Cardiac muscle cell (in vitro differentiated cells and primary cell): ENCODE data around the gene ZNF747. TPM values are rescaled to one million over a fixed set of nuclear protein-coding genes. Genes with fewer than 3 reads are reported as not detected.

Experiments
- DNase-seq, 2 donors: peaks; one replicate each; pipeline versions ENCODE4 v3.0.0 to v3.0.0-alpha.2; 2010 to 2017; ENCODE audit warnings: low read depth in 1 of 2, low spot score in 1 of 2
- H3K27ac ChIP-seq: fragments of 200-600 bp; sonication (generic); 2 replicates; pipeline ENCODE4 v1.5.1; 2016
- H3K27me3 ChIP-seq: fragments of 200-600 bp; sonication (generic); 2 replicates; pipeline ENCODE4 v1.6.0; 2016; ENCODE audit warnings: control low read depth
- H3K36me3 ChIP-seq: fragments of 200-600 bp; sonication (generic); 2 replicates; pipeline ENCODE4 v1.5.1; 2016; ENCODE audit warnings: control low read depth
- H3K4me1 ChIP-seq: fragments of 200-600 bp; sonication (generic); 2 replicates; pipeline ENCODE4 v1.8.1; 2017; ENCODE audit warnings: low read depth, mild to moderate bottlenecking, mixed run types
- H3K4me3 ChIP-seq: fragments of 200-600 bp; sonication (generic); 2 replicates; pipeline ENCODE4 v1.5.1; 2016; ENCODE audit warnings: mild to moderate bottlenecking
- H3K9me3 ChIP-seq: fragments of 200-600 bp; sonication (generic); 2 replicates; pipeline ENCODE4 v1.5.1; 2017; ENCODE audit warnings: low read depth, mild to moderate bottlenecking, control low read depth
- polyA plus RNA-seq: library from polyadenylated mRNA; unstranded; fragments of >200 nt; fragmentation: Nextera tagmentation; extraction: Ambion mirVana; gene quantifications from 2 replicates; pipeline ENCODE4 v1.2.1, GENCODE V29; 2016
- total RNA-seq: library from RNA; depleted of rRNA; stranded (reverse); fragments of >200 nt; gene quantifications from 2 replicates; pipeline ENCODE4 v1.2.3, GENCODE V29; 2016
- TF ChIP-seq, protein P1 (sequence below): IDR thresholded peaks from 2 replicates; pipeline ENCODE4 v1.5.1; 2012; ENCODE audit warnings: low read depth, mild to moderate bottlenecking, low read length

The ZNF747 gene
- total and polyA plus RNA-seq, 2 experiments from 2014 or later: 12.7 to 17.7 TPM

GRCh38 chr16:30561089-30561816, 26.6 kb upstream of the ZNF747 start:
- Histone ChIP-seq H3K4me1 (peaks cover 7% of the 10 kb centered on the region), H3K36me3 (no peaks in the 10 kb centered on the region), H3K9me3 (no peaks in the 10 kb centered on the region), H3K4me3 (no peak overlapping the region), H3K27ac (no peak overlapping the region), H3K27me3 (no peaks in the 10 kb centered on the region)
- TF ChIP-seq, protein P1, sequence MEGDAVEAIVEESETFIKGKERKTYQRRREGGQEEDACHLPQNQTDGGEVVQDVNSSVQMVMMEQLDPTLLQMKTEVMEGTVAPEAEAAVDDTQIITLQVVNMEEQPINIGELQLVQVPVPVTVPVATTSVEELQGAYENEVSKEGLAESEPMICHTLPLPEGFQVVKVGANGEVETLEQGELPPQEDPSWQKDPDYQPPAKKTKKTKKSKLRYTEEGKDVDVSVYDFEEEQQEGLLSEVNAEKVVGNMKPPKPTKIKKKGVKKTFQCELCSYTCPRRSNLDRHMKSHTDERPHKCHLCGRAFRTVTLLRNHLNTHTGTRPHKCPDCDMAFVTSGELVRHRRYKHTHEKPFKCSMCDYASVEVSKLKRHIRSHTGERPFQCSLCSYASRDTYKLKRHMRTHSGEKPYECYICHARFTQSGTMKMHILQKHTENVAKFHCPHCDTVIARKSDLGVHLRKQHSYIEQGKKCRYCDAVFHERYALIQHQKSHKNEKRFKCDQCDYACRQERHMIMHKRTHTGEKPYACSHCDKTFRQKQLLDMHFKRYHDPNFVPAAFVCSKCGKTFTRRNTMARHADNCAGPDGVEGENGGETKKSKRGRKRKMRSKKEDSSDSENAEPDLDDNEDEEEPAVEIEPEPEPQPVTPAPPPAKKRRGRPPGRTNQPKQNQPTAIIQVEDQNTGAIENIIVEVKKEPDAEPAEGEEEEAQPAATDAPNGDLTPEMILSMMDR: no peak
- no peak for DNase-seq

DNA sequence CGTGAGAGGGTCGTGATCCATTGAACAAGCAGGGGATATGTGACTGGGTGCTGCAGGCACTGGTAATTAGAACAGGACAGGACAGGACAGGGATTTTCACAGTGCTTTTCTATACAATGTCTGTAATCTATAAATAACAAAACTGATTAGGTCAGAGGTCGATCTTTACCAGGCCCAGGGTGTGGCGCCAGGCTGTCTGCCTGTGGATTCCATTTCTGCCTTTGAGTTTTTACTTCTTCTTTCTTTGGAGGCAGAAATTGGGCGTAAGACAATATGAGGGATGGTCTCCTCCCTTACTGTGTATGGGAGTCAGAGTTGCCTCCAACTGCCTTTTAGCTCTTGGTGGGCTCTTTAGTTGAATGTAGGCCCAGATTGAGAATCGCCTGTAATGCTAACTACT, 25.0 kb upstream of the ZNF747 start:
- Histone ChIP-seq H3K4me1 (peaks cover 10% of the 10 kb centered on the region), H3K27ac (peak overlapping the region; percentile 94), H3K27me3 (no peaks in the 10 kb centered on the region), H3K9me3 (no peaks in the 10 kb centered on the region), H3K36me3 (peaks cover 8% of the 10 kb centered on the region), H3K4me3 (no peak overlapping the region)
- no peak for DNase-seq
- TF ChIP-seq, protein P1: no peak

- Histone ChIP-seq H3K4me1 (peaks cover 10% of the 10 kb centered on the region), H3K9me3 (no peaks in the 10 kb centered on the region), H3K27ac (peak overlapping the region; percentile 94), H3K27me3 (no peaks in the 10 kb centered on the region), H3K36me3 (peaks cover 11% of the 10 kb centered on the region), H3K4me3 (no peak overlapping the region)
- TF ChIP-seq, protein P1: no peak
- no peak for DNase-seq
These were observed 24.2 kb upstream of the ZNF747 start for GRCh38 chr16:30558789-30559377.

GRCh38 chr16:30557957-30558788, 23.5 kb upstream of the ZNF747 start, which contains the start of gene ZNF764:
ZNF764 (minus strand) TSS chr16:30558374; CDS start chr16:30558182, 192 bp downstream.
- TF ChIP-seq, protein P1: no peak
- H3K36me3 ChIP-seq: peaks cover 11% of the 10 kb centered on the region
- H3K4me3 ChIP-seq: peak within 1 kb of the TSS; percentile 47
- DNase-seq: peak; percentile 96 to 99
- no peaks in the 10 kb centered on the region for H3K27me3 ChIP-seq
- peak within 1 kb of the TSS; percentile 94 for H3K27ac ChIP-seq
- H3K9me3 ChIP-seq: no peaks in the 10 kb centered on the region
- peaks cover 11% of the 10 kb centered on the region for H3K4me1 ChIP-seq

GRCh38 chr16:30557707-30557956, 23.0 kb upstream of the ZNF747 start:
- DNase-seq: peak in 1 of 2 donors; percentile 8
- Histone ChIP-seq H3K4me3 (peak overlapping the region; percentile 47), H3K27ac (peak overlapping the region; percentile 94), H3K36me3 (peaks cover 11% of the 10 kb centered on the region), H3K27me3 (no peaks in the 10 kb centered on the region), H3K4me1 (peaks cover 17% of the 10 kb centered on the region), H3K9me3 (no peaks in the 10 kb centered on the region)
- TF ChIP-seq, protein P1: no peak
